ENCODE measurements around the gene LYG2. TPM values are rescaled to one million over a fixed set of nuclear protein-coding genes. Genes with fewer than 3 reads are reported as not detected.

The LYG2 gene
- total and polyA plus RNA-seq, 2 of the 8 experiments (the other 6 are each of a cell fraction or from before 2014, with no cell fraction given), result not detected

DNA sequence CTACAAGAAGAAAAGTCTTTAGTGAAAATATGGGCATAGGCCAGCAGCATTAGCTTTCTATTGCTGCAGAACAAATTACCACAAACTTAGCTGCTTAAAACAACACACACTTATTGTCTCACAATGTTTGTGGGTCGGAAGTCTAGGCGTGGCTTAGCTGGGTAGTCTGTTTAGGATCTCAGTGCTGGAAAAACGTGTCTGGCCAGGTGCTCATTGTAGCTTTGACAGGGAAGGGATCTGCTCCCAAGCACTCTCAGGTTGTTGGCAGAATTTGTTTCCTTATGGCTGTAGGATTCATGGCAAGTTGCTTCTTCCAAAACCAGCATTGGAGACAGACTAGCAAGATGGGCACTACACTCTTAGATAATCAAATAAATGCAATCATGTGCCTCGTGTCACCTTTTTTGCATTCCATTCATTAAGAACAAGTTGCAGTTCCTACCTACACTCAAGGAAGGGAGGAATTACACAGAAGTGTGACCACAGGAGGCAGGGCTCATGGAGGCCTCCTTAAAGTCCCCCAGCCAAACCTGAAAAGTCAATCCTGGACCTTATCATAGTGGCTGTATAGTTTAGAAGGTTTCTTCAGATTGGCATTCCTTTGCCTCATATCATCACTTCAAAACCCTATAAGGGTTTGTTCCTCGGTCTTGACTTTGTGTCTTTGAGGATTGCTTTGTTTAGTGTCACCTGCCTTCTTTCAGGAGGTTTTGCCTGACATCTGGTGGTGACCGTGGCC is 57.2 kb downstream of the LYG2 start:
- Histone ChIP-seq H3K4me3 (ENCODE audit: extremely low read depth in 1 of 4, insufficient read depth in 2 of 4, low read depth in 3 of 4, low read length in 4 of 4) (no peak overlapping the region), H3K56ac (replicated peaks; ENCODE audit: insufficient read length, low read depth, low read length) (no peak overlapping the region), H3K79me1 (ENCODE audit: low read depth, low read length) (no peaks in the 10 kb centered on the region), H3K23me2 (ENCODE audit: low read depth, low read length) (no peaks in the 10 kb centered on the region), H4K20me1 (replicated peaks in 1 of 2; ENCODE audit: control insufficient read depth in 1 of 2, insufficient read depth in 2 of 2, low read length in 2 of 2) (no peaks in the 10 kb centered on the region), H2BK12ac (ENCODE audit: low read depth, low read length) (no peak overlapping the region), H2BK20ac (ENCODE audit: low read length) (no peak overlapping the region), H3K27me3 (replicated peaks in 1 of 4; ENCODE audit: control insufficient read depth in 3 of 4, extremely low read depth in 1 of 4, insufficient read depth in 3 of 4, low read length in 3 of 4) (no peaks in the 10 kb centered on the region), H2AK5ac (ENCODE audit: low read depth, low read length) (no peak overlapping the region), H3K18ac (ENCODE audit: extremely low read depth, low read length) (no peak overlapping the region), H3K14ac (ENCODE audit: insufficient read length) (no peak overlapping the region), H3K27ac (ENCODE audit: low read depth, low read length) (no peak overlapping the region; the same call in 1 of the 2 replicates), H3K4me2 (ENCODE audit: insufficient read depth in 1 of 2, low read depth in 2 of 2, low read length in 2 of 2) (no peak overlapping the region), H3K4ac (replicated peaks; ENCODE audit: insufficient read length, low read depth, low read length) (no peak overlapping the region), H3K9me3 (ENCODE audit: insufficient read depth in 2 of 2, low read depth in 1 of 2, low read length in 1 of 2) (peaks cover 3 to 6% of the 10 kb centered on the region in 2 experiments; a peak in 1 of 4 replicates), H4K8ac (ENCODE audit: extremely low read depth, insufficient read depth, low read length) (no peak overlapping the region), H2BK5ac (ENCODE audit: low read depth, low read length) (no peak overlapping the region), H3K79me2 (ENCODE audit: control insufficient read depth in 1 of 2, insufficient read depth in 2 of 2, low read length in 2 of 2) (no peaks in the 10 kb centered on the region), H3K9ac (replicated peaks in 1 of 4; ENCODE audit: extremely low read depth in 1 of 4, low read depth in 3 of 4, low read length in 3 of 4) (no peak overlapping the region), H2AFZ (ENCODE audit: low read length) (no peak overlapping the region), H3K4me1 (replicated peaks in 1 of 4; ENCODE audit: control insufficient read depth in 3 of 4, insufficient read depth in 4 of 4, low read length in 3 of 4) (no peaks in the 10 kb centered on the region), H3K23ac (ENCODE audit: insufficient read length) (no peak overlapping the region), H2BK15ac (ENCODE audit: low read length) (no peak overlapping the region), H2BK120ac (replicated peaks; ENCODE audit: low read depth, low read length) (no peak overlapping the region), H3K36me3 (ENCODE audit: control insufficient read depth in 2 of 4, insufficient read depth in 4 of 4, low read length in 3 of 4) (peaks cover 3 to 30% (median 16%) of the 10 kb centered on the region in 4 experiments; a peak in 7 of 8 replicates), H4K91ac (replicated peaks; ENCODE audit: insufficient read length, low read length) (no peak overlapping the region), H4K5ac (ENCODE audit: insufficient read length, low read depth, low read length) (no peak overlapping the region)
- FAIRE-seq (no peak), DNase-seq (ENCODE audit: low read depth in 1 of 2, low spot score in 2 of 2) (no peak)
- peak in 1 of 2 experiments; percentile 22; a peak in 2 of 3 replicates for TF ChIP-seq POLR2A (IDR thresholded peaks at IDR 0.05; ENCODE audit: control extremely low read depth in 1 of 2, low read depth in 2 of 2, low read length in 2 of 2)
- TF ChIP-seq EGR1 (IDR thresholded peaks at IDR 0.05; ENCODE audit: borderline replicate concordance, low read depth, low read length), result no peak
- 91% methylated on average over 6 of the region's 6 CpGs; no CpG with 5 or more reads in 1 of the 2 experiments for WGBS, 2 experiments (ENCODE audit: extremely low coverage in 1 of 2, insufficient coverage in 1 of 2, insufficient read length in 1 of 2, insufficient replicate concordance in 2 of 2, low coverage in 1 of 2, low lambda C conversion rate in 2 of 2, missing lambda C conversion rate in 1 of 2)
- ChIA-PET POLR2A (ENCODE audit: partially characterized antibody) (interaction anchor here (1.3 kb wide), 1 partner anchor 11 kb away, joined by 3 read pairs; no protein-coding TSS in a partner anchor), CTCF (ENCODE audit: partially characterized antibody) (interaction anchor here (1.2 kb wide), 1 partner anchor 13 kb away, joined by 4 read pairs; no protein-coding TSS in a partner anchor)

All from H1 (cell line).